Heart right ventricle (tissue), 16 donors: ENCODE data around the gene VGF. TPM values are rescaled to one million over a fixed set of nuclear protein-coding genes. Genes with fewer than 3 reads are reported as not detected.

Experiments
- ATAC-seq, 8 donors: fragments of 200-7000 bp; cut with Tn5 transposase; one replicate each; pipeline ENCODE4 v1.9.1; 2020; ENCODE audit warnings: mild to moderate bottlenecking in 8 of 8, moderate library complexity in 8 of 8, moderate number of reproducible peaks in 1 of 8
- DNase-seq, 2 donors: peaks; one replicate each; pipeline ENCODE4 v3.0.0-alpha.2; 2020
- H3K27ac ChIP-seq, 10 donors: fragments of 200-600 bp; sonication (generic) in 2 of 10; one replicate each; pipeline versions ENCODE4 v1.5.0 to v1.8.0; 2020 to 2022; ENCODE audit warnings: mild to moderate bottlenecking in 3 of 10
- H3K27me3 ChIP-seq, 7 donors: fragments of 200-600 bp; one replicate each; pipeline ENCODE4 v1.8.0; 2021 to 2022; ENCODE audit warnings: mild to moderate bottlenecking in 2 of 7
- H3K36me3 ChIP-seq, 9 donors: fragments of 200-600 bp; sonication (generic) in 1 of 9; one replicate each; pipeline versions ENCODE4 v1.5.0 to v1.8.0; 2020 to 2022; ENCODE audit warnings: mild to moderate bottlenecking in 2 of 9
- H3K4me1 ChIP-seq, 9 donors: fragments of 200-600 bp; sonication (generic) in 1 of 9; one replicate each; pipeline versions ENCODE4 v1.5.0 to v1.8.0; 2020 to 2022; ENCODE audit warnings: mild to moderate bottlenecking in 4 of 9
- H3K4me3 ChIP-seq, 10 donors: fragments of 200-600 bp; sonication (generic) in 2 of 10; one replicate each; pipeline versions ENCODE4 v1.5.0 to v1.8.0; 2020 to 2022; ENCODE audit warnings: mild to moderate bottlenecking in 7 of 10, moderate library complexity in 2 of 10
- H3K9me3 ChIP-seq, 11 donors: fragments of 200-600 bp in 10 of 11; sonication (generic) in 2 of 11; one replicate each; pipeline versions ENCODE4 v1.5.0 to v1.8.0; 2013 to 2022; ENCODE audit warnings: mild to moderate bottlenecking in 2 of 11, control low read depth in 1 of 11, moderate library complexity in 1 of 11
- CTCF ChIP-seq, 9 donors: fragments of 200-600 bp; sonication (generic) in 2 of 9; IDR thresholded peaks; one replicate each; pipeline versions ENCODE4 v1.5.0 to v1.8.0; 2021 to 2022; ENCODE audit warnings: antibody characterized with exemption in 9 of 9, mild to moderate bottlenecking in 5 of 9, moderate library complexity in 1 of 9
- WGBS, 2 donors: extraction: QIAGEN DNeasy Blood & Tissue Kit; methylation state at CpG; one replicate each; pipeline ENCODE4 v1.1.7; 2013; ENCODE audit warnings: inconsistent platforms in 1 of 2; 5-methylcytosine and 5-hydroxymethylcytosine counted together
- intact Hi-C, 10 donors: fragments of 100-400 bp; cut with DNase I; formaldehyde crosslinking; loops; one replicate each; pipeline versions ENCODE4 v1.11.1 to v1.14.2; 2022
- polyA plus RNA-seq, 2 donors: library from polyadenylated mRNA; stranded (reverse); fragments of 200-250 nt; gene quantifications; one replicate each; pipeline ENCODE4 v1.2.3, GENCODE V29; 2013
- total RNA-seq, 10 donors: library from RNA; stranded (reverse); fragmentation: NEBNext Ultra II Directional in 3 of 10; extraction: Animal tissue kit (Norgen Biotek cat#: 25700) in 3 of 10; gene quantifications; one replicate each; pipeline versions ENCODE4 v1.2.1 to v1.2.4, GENCODE V29; 2021 to 2023
- donor health status: Arrhythmogenic right ventricular cardiomyopathy.
- donor health status: ischemic (EF 13 %, LVEDD 7.1; RV severe dilation, severe dysfunction).
- donor health status: healthy with polysubstance abuse.
- donor health status: DM: no; HTN: yes; CAD: no.
- donor health status: DM: no; HTN: no; CAD: no.
- donor health status: ischemic (EF 25% LVEDD 6.9; RV normal size, moderate dysfunction).
- donor health status: ischemic (EF 25% LVEDD 5.7; RV mildly dilated, moderate dysfunction).
- donor health status: healthy.
- donor health status: DM: yes; HTN: yes; CAD: no.
- donor health status: Ischemic cardiomyopathy.
- donor health status: ischemic (EF 35%, LVEDD 5.7; RV mildly dilated, moderate dysfunction).
- donor health status: nonischemic (EF 11% LVEDD 7.7; RV severe dilation, severe dysfunction).
- donor health status: DM: yes; HTN: yes; CAD: no.
- donor health status: PGD.
- donor health status: ischemic (EF 29% LVEDD 5.4; RV normal size, mild dysfunction).
- donor health status: nonischemic (EF 23%, LVEDD 6.1; RV moderate dilation, normal function).

The VGF gene
- total and polyA plus RNA-seq, 12 donors: 0.17 TPM; not detected in 11

GRCh38 chr7:101172005-101172853, 6.9 kb upstream of the VGF start:
- H3K4me1 ChIP-seq: peaks cover 7 to 38% (median 20%) of the 10 kb centered on the region in 9 donors
- H3K9me3 ChIP-seq: no peaks in the 10 kb centered on the region
- TF ChIP-seq CTCF (IDR thresholded peaks at IDR 0.05): peak in 1 of 9 donors; percentile 5
- ATAC-seq (peak in 1 of 8 donors; percentile 8), DNase-seq (no peak)
- 1% methylated on average over 79 of the region's 79 CpGs for WGBS, 2 donors
- H3K4me3 ChIP-seq: peak overlapping the region in 3 of 10 donors; percentile 2 to 20 (median 3)
- H3K27ac ChIP-seq: no peak overlapping the region
- no peaks in the 10 kb centered on the region for H3K36me3 ChIP-seq
- peaks cover 48 to 100% (median 100%) of the 10 kb centered on the region in 7 donors for H3K27me3 ChIP-seq
- intact Hi-C loops: loop anchor here in 1 of 10 donors (10.0 kb wide), 1 partner anchor 113 kb away; no protein-coding TSS in a partner anchor

GRCh38 chr7:101171442-101171837, 6.1 kb upstream of the VGF start:
- Histone ChIP-seq H3K27ac (no peak overlapping the region), H3K36me3 (no peaks in the 10 kb centered on the region), H3K27me3 (peaks cover 49 to 100% (median 100%) of the 10 kb centered on the region in 7 donors), H3K9me3 (no peaks in the 10 kb centered on the region), H3K4me3 (no peak overlapping the region), H3K4me1 (peaks cover 7 to 38% (median 20%) of the 10 kb centered on the region in 9 donors)
- TF ChIP-seq CTCF (IDR thresholded peaks at IDR 0.05): peak in 1 of 9 donors; percentile 6
- WGBS, 2 donors: 1 to 2% methylated on average over 13 of the region's 13 CpGs
- DNase-seq (no peak), ATAC-seq (no peak)
- intact Hi-C loops: loop anchor here in 1 of 10 donors (10.0 kb wide), 1 partner anchor 113 kb away; no protein-coding TSS in a partner anchor

- ATAC-seq (no peak), DNase-seq (no peak)
- H3K4me1 ChIP-seq: peaks cover 7 to 43% (median 24%) of the 10 kb centered on the region in 9 donors
- H3K27me3 ChIP-seq: peaks cover 55 to 100% (median 100%) of the 10 kb centered on the region in 7 donors
- no peak overlapping the region for H3K27ac ChIP-seq
- no peaks in the 10 kb centered on the region for H3K36me3 ChIP-seq
- H3K9me3 ChIP-seq: no peaks in the 10 kb centered on the region
- WGBS, 2 donors: 3% methylated on average over 17 of the region's 17 CpGs
- no peak for TF ChIP-seq CTCF (IDR thresholded peaks at IDR 0.05)
- H3K4me3 ChIP-seq: no peak overlapping the region
- intact Hi-C loops: loop anchor here in 1 of 10 donors (10.0 kb wide), 1 partner anchor 114 kb away; no protein-coding TSS in a partner anchor
Measured at GRCh38 chr7:101170617-101171441, 5.5 kb upstream of the VGF start.
